GM21717 (cell line): ENCODE results near the gene NCKAP5L.

Experiments
- ATAC-seq: cut with Tn5 transposase; IDR thresholded peaks from one replicate; pipeline ENCODE4 v1.9.1; 2021; ENCODE audit warnings: mild to moderate bottlenecking, moderate library complexity; ENCODE audit not compliant: unreplicated experiment

NCKAP5L gene

DNA sequence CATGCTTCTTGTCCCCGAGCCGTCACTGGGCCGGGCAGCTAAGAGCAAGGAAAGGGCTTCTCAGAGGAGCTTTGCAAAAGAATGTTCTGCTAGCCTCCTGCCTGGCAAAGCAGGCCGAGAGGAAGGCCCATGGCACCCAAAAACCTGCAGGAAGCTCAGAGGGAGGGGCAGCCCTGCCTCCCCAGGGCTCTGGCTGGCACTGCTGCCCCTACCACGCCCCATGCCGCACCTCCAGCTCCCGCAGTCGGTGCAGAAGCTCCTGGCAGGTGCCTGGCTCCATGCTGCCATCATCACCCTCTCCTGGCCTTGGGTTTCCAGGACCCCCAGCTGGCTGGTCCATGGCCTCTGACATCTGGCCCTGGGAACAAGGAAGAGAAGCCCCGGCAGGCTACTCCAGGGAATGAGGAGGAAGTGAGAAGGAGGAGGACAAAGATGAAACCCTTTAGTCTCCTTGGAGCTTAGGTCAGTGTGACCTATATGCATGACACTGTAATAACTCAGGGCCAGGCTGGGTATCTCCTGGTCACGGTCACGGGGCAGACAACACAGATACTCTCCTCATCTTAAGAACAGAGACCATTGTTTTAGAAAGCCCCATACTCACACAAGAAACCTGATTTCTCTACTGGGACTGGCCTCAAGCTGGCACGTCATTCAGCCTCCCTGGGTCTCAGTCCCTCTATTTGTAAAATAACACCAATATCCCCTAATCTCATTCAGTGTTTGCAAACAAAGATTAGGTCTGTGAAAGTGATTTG is 24.3 kb downstream of the NCKAP5L start:
- ATAC-seq, result no peak

DNA sequence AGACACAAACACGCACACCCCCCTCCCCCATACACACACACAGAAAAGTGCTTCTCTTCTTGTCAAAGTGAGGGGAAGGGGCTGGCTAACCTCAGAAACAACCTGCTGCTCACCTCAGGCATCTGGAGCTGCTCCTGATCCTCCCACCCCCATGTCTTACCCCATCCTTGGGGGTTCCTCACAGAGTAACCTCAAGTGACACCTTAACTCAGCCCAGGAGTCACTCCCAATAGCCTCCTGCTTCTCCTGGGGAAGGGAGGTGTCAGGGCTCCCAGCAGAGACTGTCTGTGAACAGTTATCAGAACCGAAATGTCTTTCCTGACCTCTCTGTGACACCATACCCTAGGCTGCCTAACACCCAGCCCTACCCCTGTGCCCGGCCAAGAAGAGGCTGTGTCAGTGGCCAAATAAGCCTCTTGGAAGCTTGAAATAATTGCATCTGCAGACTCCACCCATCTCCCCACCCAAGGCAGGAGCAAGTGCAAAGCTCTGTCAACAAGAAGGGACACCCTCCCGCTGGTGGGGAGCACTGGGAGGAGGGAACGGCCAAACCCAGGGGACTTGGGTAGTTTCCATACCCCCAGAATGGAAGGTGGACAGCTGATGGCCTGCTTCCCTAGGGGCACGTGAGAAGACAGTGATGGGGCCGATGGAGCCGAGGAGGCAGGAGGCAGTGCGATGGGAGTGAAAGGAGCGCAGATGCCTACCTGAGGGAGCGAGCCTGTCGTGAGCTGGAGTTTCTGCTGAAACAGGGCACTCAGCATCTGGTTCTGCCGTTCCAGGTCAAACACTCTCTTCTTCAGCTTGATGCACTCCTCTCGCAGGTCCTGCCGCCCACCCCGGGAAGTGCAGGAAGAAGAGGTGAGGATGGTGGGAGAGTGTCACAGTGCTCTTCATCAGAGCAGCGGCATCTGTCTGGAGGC is 26.8 kb downstream of the NCKAP5L start:
- ATAC-seq, result no peak

DNA sequence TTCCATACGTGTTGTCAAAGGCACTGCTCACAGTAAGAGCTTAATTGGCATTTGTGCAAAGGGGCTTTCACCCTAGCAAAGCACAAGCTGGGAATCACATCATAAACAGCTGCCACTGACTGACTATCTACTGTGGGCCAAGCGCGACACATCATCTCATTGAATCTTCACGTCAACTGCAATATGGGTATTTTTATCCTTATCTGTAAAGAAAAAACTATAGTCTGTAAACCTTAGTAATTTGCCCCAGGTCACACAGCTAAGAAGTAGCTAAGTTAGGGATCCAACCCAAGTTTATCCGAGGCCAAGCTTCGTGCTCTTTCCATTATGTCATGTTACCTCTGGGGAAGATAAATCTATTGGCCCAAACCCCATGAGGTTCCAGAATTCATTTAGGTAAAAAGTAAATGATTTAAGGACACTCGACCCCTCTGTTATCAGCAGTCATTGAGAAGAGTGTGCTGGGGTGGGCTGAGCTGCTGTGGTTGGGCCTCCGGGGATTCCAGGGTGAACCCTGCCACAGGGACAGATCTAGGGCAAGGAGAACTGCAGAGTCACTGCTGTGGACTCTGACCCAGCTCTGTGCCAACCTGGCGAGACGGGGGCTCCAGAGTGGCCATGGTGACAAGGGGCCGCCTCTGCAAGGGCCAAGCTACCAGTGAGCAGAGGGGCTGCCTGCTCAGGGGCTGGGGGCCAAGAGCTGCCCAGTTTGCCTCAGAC is 27.6 kb downstream of the NCKAP5L start:
- no peak for ATAC-seq

DNA sequence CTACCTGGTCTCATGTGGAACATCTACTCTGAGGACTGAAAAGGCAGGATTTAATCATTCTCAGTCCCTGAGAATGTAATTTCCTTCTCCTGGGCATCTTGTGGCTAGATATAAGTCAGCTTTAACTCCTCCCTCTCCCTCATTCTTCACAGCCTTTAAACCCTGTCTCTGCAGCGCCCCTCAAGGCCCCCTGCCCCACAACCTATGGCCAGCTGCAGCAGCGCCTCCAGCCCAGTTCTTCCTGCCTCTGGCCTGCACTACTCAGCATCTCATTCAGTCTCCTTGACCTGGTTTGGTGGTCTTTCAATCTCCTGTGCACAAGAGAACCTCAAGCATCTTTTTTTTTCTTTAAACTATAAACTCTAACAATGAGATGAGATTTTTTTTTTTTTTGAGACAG is 29.3 kb downstream of the NCKAP5L start:
- no peak for ATAC-seq

DNA sequence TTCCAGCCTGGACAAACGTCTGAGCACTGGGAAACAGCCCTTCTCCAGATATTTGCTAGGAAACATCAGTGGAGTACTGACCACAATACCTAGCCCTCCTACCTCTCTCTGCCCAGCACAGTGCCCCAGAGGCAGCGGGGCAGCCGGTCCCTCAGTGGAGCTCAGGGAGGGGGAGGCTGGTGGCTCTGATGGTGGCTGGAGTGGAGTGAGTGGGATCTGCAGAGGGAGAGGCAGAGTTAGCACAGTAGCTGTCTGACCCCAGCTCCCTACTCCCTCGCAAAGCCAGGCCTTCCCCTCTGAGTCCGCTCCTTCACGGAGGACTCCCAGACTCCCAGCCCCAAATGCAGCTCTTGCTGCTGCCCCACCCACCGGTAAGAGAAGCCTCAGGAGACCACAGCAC is 30.0 kb downstream of the NCKAP5L start:
- no peak for ATAC-seq

DNA sequence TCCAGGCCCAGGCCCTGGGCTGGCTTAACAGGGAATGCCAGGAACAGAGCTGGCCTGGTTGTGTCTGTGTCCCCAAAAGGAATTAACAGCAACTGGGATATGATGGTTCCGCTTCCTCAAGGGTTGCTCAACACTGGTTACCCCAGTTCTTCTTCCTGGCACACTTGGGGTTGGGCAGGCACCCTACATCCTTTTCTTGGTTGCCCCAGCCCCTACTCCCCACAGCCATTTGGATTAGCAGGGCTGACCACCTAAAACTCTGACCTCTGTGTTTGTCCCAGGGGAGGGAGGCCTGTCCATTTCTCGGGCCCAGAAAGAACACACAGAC is 30.8 kb downstream of the NCKAP5L start:
- ATAC-seq, result no peak

DNA sequence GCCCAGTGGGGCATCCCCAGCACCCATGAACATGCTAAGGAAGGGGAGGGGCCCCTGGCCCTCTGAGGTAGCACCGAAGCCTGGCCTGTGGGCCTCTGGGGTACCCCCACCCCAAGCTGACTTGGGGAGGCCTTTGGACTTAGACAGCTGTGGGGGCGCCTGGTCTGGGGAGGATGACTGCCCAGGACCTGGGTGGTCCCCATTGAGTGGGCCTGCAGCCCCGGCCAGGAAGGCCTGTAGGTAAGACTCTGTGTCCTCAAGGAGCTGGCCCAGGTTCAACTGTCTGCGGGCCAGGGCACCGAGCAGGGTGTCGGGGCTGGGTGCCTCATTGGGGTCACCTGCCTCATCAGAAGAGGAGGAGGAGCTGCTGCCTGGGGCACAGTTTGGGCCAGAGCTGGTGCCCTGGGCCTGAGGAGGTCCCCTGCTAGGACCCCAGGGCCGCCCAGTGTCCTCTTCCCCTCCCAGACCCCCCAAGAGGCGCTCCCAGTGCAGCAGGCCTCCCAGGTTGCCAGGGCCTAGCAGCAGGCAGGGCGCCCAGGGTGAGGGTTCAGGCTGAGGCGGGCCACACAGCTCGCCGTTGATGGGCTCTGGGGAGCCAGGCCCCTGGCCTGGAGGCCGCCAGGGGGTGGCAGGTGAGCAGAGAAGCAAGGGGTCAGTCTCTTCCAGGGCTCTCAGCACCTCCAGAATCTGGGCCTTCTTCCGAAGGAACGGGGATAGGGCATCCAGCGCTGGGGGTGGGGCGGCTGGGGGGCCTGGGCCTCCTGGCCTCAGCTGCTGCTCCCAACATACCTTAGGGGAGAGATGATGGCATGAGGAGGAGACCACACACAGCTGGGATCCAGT is 31.4 kb downstream of the NCKAP5L start:
- ATAC-seq, result no peak

DNA sequence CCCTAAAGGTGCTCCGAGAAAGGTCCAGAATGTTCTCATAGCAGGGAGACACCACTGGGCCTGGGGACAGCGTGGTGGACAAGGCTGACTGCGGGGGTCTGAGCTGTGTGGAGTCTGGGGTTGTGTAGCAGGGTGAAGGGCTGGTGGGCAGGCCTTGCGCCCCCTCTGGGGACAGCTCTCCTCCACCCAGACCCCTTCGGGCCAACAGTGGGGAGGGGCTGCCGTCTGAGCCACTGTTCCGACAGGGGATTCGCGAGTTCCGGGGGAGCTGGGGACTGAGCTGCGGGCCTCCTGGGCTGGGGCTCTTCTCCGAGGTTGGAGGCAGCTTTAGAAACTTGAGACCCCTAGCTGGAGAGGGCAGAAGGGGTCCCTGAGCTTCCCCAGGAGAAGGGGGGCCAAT is 32.1 kb downstream of the NCKAP5L start:
- no peak for ATAC-seq

DNA sequence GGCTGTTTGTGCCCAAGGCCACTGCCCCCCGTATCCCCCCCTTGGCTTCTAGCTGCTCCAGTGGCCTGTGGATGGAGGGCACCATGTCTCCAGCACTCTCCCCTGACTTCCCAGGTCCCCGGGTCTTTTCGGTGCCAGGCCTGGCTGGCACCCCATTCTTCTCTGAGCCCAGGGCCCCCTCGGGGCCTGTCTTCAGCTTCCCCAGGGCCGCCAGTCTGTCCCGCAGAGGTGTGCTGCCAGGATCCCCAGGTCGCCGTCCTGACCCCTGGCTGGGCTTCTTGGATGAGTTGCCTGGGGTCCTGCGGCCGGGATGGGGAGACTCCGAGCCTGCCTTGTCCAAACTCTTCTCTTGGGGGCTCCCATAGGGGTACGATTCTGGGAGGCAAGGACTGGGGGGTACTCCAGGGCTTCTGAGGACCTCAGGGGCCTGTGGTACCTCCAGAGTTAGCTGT is 32.5 kb downstream of the NCKAP5L start:
- ATAC-seq, result no peak

DNA sequence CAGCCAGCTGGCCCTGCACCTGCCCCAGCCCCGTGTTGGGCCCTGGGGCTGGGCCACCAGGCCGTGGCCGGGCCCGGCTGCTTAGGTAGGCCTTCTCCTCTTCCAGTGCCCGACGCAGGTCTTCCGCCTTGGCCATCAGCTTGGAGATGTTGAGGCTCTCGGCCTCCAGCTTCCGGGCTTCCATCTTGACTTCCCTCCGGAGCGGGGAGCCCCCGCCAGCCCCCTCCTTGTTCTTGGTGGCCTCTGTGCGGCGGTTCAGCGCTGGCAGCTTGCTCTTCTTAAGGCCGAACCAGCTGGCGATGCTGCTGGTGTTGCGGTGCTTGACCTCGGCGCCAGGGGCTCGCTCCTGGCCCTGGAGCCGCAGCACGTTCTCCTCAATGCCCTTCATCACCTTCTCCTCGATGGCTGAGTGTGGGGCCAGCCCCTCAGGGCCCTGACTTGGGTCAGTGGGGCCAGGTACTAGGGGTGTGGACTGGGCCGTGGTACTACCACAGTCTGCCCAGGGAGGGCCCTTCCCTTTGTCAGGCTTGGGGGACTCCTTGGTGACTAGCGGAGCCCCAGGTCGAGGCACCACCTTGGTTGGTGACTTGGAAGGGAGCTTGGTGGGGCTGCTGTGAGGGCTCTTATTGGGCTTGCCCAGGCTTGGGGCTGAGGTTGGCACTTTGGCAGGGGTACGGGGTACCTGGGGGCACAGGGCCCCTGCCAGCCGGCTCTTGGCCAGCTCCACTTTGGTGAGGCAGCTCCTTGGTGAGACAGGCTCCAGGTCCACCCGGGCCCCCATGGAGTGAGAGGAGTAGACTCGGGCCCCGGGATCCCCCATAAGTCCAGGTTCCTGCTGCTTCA is 33.2 kb downstream of the NCKAP5L start:
- no peak for ATAC-seq

DNA sequence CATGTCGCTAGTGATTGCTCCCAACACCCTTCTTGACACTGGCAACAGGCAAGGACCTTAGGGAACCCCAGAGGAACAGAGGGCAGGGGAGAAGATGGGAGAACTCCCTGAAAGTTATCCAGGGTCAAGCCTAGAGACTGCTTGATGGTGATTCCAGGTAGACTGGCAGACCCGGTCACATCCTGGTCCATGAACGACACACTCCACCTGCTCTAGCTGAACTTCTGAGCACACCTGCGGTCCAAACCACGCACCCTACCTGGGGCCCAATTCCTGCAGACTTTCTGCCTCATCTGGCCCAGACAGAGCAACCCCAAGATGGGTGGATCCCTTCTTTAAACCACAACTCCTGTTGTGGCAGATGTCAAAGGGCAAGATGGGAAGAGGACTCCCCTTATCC is 34.2 kb downstream of the NCKAP5L start:
- ATAC-seq, result no peak

DNA sequence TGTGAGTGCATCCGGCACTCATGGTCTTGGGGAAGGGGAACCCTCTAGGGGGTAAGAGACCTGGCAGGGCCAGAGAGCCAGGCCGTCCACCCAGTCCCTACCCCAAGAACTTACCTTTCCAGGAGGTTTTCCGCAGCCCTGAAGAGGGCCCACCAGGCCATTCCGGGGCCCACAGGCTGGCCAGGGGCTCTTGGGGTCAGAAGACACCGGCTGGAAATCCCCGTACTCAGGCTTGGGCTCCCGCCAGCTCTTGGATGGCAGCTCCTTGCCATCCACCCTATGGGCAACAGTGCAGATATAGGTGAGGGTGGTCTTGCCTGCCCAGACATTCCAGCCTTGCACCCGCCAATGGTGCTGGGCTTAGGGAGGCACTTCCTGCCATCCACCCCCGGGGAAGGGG is 34.6 kb downstream of the NCKAP5L start:
- no peak for ATAC-seq

DNA sequence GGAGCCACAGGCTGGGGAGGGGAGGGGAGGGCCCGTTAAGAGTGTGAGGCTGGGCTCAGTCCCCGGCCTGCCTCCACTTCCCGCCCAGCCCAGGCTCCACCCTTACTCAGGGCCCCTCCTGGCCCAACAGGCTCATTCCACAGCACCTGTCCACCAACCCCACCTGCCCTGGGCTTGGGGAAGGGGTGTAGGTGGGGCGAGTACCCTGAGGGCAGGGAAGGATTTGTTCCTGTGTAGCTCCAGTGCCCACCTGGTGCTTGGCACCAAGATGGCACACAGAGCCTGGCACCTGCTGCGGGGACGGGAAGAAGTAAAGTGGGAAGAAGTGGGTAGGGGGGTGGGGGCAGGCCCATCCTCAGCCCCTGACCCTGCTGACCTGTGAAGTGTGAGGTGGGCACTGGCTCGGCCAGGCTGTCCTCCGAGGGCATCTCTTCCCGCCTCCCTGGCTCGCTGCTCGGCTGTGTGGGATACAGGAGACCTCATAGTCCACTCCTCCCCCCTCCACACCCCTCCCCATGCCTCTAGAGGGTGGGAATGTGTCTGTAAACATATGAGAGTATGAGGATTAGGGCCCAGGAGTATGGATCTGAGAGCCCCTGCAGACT is 35.1 kb downstream of the NCKAP5L start:
- no peak for ATAC-seq

DNA sequence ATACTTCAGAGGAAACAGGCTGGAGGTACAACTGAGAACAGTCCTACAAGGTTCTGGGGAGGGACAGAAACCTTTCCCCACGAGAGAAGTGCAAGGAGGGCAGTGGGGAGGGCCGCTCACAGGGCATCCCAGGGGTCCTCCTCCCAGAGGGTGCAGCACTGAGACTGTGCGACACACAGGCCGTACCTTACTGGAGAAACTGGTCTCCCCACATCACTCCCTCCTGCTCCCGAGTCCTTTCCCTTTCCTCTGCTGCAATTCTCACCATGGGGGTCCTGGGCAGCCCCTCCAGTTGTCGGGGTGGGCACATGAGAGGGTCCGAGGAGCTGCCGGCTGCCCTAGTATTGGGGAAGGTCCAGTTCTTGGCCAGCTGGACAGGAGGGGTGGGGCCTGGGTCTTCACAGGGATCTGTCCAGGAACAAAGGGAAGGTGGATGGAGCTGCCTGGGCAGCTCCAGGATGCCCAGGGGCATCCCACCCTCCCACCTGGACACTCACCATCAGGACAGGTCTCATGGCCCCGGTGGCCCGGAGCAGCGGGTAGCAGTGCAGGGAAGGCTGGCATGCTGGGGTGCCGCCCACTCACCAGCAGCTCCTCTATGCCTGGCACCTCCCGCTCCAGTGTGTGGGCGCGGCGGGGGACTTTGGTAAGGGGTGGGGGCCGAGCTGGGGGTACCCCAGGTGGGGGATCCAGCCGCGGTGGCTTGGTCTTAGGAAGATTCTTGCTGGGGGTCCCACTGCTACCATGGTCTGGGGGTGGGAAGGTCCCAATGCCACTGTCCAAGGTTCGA is 35.8 kb downstream of the NCKAP5L start:
- no peak for ATAC-seq

DNA sequence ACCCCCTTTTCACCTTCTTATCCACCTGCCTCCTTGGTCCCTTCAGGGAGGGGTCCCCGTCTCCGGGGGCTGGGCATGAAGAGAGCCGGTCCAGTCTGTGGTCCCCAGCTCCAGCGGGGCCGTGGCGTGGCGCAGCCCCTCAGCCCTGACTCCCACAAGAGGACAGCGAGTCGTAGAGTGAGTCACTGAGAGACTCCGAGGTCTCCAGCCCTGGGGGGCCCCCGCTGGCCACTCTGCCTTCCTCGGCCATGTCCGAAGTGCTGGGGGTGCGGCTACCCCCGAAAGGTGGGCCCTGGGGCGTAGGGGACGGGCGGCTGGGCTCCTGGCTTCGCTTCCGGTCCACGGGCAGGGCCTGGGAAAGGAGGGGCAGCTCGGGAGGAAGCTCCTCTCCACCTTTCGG is 36.5 kb downstream of the NCKAP5L start:
- no peak for ATAC-seq

DNA sequence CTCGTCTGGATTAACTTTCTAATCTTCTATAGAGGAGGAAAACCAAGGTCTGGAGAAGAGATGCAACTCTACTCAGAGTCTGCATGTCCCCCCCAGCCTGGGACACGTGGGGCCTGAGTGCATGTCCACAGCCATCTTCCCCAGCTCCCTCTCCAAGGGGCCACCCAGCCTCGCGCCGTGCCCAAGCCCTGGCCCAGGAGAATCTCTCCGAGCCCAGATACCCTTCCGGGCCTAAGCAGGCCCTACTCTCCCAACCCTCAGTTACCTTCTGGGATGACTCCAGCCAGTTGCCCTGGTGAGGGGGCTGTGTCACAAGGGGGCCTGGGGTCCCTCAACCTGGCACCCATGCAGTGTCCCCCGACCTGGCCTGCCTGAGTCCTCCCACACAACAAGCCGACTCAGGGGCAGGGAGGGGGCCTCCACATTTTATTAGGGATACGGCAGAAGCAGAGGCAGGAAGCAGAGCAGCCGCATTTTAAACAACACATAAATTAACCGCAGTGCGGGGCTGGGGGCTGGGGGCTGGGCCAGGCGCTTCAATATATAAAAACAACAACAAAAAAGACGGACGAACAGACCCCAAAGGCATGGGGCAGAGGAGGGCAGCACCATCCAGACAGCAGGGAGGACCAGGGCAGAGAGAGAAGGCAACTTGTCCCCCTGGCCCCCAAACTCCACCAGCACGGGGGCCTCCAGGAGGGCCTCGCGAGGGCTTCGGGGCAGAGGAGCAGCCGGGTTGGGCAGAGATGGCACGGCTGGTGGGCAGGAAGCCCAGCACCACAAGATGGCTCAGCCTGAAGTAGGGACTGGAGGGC is 37.3 kb downstream of the NCKAP5L start:
- no peak for ATAC-seq

DNA sequence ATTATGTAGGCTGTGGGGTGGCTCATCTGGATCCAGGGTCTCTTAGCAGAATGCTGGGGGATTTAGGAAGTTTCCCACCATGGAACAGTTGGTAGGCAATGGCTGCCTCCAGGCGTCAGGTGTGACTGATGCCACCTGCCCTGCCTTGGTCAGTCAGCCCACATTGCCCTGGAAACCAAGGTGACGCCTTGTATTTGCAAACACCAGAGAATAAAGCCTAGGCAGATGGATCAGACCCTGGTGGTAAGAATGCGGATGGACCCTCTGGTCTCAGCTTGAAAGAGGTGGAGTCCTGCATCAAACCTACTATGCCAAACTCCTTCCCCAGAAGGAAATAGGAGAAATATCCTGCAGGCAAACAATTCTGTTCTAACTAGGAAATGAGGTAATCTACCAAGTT is 38.2 kb downstream of the NCKAP5L start:
- no peak for ATAC-seq

DNA sequence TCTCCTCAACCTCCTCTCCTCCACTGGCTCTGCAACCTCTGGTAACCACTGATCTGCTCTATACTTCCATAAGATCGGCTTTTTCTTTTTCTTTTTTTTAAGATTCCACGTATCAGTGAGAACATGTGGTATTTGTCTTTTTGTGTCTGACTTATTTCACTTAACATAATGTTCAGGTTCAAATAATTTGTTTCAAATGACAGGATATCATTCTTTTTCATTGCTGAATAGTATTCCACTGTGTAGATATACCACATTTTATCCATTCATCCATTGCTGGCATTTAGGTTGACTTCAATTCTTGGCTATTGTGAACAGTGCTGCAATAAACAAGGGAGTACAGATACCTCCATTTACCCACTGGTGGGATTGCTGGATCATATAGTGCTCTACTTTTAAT is 40.5 kb downstream of the NCKAP5L start:
- no peak for ATAC-seq
